H9 (cell line): ENCODE measurements around the gene ATP13A4. TPM values are rescaled to one million over a fixed set of nuclear protein-coding genes. Genes with fewer than 3 reads are reported as not detected.

ENCODE experiments used
- DNase-seq: peaks from one replicate; pipeline ENCODE4 v3.0.0-alpha.2; 2017
- H2AFZ ChIP-seq: one replicate; pipeline ENCODE4 v1.6.1; 2013; ENCODE audit warnings: mild to moderate bottlenecking, low read length, control low read depth, moderate library complexity
- H2AK5ac ChIP-seq: 2 replicates; pipeline ENCODE4 v1.6.1; 2013; ENCODE audit warnings: low read length, control low read depth, mixed read lengths; ENCODE audit not compliant: insufficient read length
- H2BK120ac ChIP-seq: one replicate; pipeline ENCODE4 v1.6.1; 2013; ENCODE audit warnings: low read depth, mild to moderate bottlenecking, low read length, control low read depth, inconsistent platforms; ENCODE audit not compliant: poor library complexity, severe bottlenecking
- H2BK12ac ChIP-seq: 2 replicates; pipeline ENCODE4 v1.6.1; 2013; ENCODE audit warnings: low read length, control low read depth, mixed read lengths, low read depth; ENCODE audit not compliant: insufficient read length
- H2BK15ac ChIP-seq: 2 replicates; pipeline ENCODE4 v1.6.1; 2013; ENCODE audit warnings: low read depth, low read length, control low read depth
- H2BK20ac ChIP-seq: one replicate; pipeline ENCODE4 v1.6.1; 2013; ENCODE audit warnings: low read depth, mild to moderate bottlenecking, low read length, control low read depth, inconsistent platforms; ENCODE audit not compliant: poor library complexity, severe bottlenecking
- H2BK5ac ChIP-seq: 2 replicates; pipeline ENCODE4 v1.6.1; 2013; ENCODE audit warnings: low read length, control low read depth, mixed read lengths; ENCODE audit not compliant: insufficient read length
- H3K14ac ChIP-seq: 2 replicates; pipeline ENCODE4 v1.6.1; 2013; ENCODE audit warnings: low read length, control low read depth; ENCODE audit not compliant: insufficient read depth
- H3K18ac ChIP-seq: 2 replicates; pipeline ENCODE4 v1.6.1; 2013; ENCODE audit warnings: low read depth, mild to moderate bottlenecking, mixed read lengths, low read length, control low read depth; ENCODE audit not compliant: insufficient read length
- H3K23ac ChIP-seq: 2 replicates; pipeline ENCODE4 v1.6.1; 2013; ENCODE audit warnings: low read length, control low read depth, mixed read lengths, low read depth; ENCODE audit not compliant: insufficient read length
- H3K23me2 ChIP-seq: 2 replicates; pipeline ENCODE4 v1.6.1; 2013; ENCODE audit warnings: low read depth, mild to moderate bottlenecking, mixed read lengths, low read length, control low read depth; ENCODE audit not compliant: insufficient read length, poor library complexity, severe bottlenecking
- H3K27ac ChIP-seq: 2 replicates; pipeline ENCODE4 v1.5.1; 2013; ENCODE audit warnings: low read length, control low read depth, mixed read lengths, low read depth; ENCODE audit not compliant: insufficient read length
- H3K27me3 ChIP-seq: 2 replicates; pipeline ENCODE4 v1.6.1; 2013; ENCODE audit warnings: low read length, control low read depth, inconsistent platforms; ENCODE audit not compliant: insufficient read depth
- H3K4ac ChIP-seq: 2 replicates; pipeline ENCODE4 v1.6.1; 2013; ENCODE audit warnings: low read depth, mild to moderate bottlenecking, control low read depth, inconsistent platforms, low read length, moderate library complexity
- H3K4me1 ChIP-seq: 2 replicates; pipeline ENCODE4 v1.6.1; 2013; ENCODE audit warnings: low read length, control low read depth, inconsistent platforms; ENCODE audit not compliant: insufficient read depth
- H3K4me2 ChIP-seq: 2 replicates; pipeline ENCODE4 v1.6.1; 2013; ENCODE audit warnings: low read length, control low read depth, mixed read lengths; ENCODE audit not compliant: insufficient read length, insufficient read depth
- H3K56ac ChIP-seq: 2 replicates; pipeline ENCODE4 v1.6.1; 2013; ENCODE audit warnings: low read depth, mild to moderate bottlenecking, mixed read lengths, low read length, control low read depth; ENCODE audit not compliant: insufficient read length
- H3K79me1 ChIP-seq: 2 replicates; pipeline ENCODE4 v1.6.1; 2013; ENCODE audit warnings: low read depth, mild to moderate bottlenecking, moderate library complexity, low read length, control low read depth, inconsistent platforms; ENCODE audit not compliant: insufficient read depth, poor library complexity, severe bottlenecking
- H3K79me2 ChIP-seq: 2 replicates; pipeline ENCODE4 v1.6.1; 2013; ENCODE audit warnings: low read length, control low read depth, inconsistent platforms; ENCODE audit not compliant: insufficient read depth
- H3K9ac ChIP-seq: 2 replicates; pipeline ENCODE4 v1.6.1; 2013; ENCODE audit warnings: low read length, control low read depth, mixed read lengths; ENCODE audit not compliant: insufficient read length; ENCODE audit errors: extremely low read depth
- H3K9me3 ChIP-seq: one replicate; pipeline ENCODE4 v1.6.1; 2013; ENCODE audit warnings: low read depth, low read length, inconsistent platforms; ENCODE audit not compliant: control insufficient read depth
- H3T11ph ChIP-seq: one replicate; pipeline ENCODE4 v1.6.1; 2013; ENCODE audit warnings: mild to moderate bottlenecking, low read length, control low read depth, inconsistent platforms
- H4K20me1 ChIP-seq: one replicate; pipeline ENCODE4 v1.6.1; 2013; ENCODE audit not compliant: control insufficient read depth, insufficient read length, insufficient read depth
- H4K5ac ChIP-seq: 2 replicates; pipeline ENCODE4 v1.6.1; 2013; ENCODE audit warnings: low read depth, mild to moderate bottlenecking, mixed read lengths, low read length, control low read depth; ENCODE audit not compliant: insufficient read length
- H4K8ac ChIP-seq: replicated peaks from 2 replicates; pipeline ENCODE4 v1.6.1; 2013; ENCODE audit warnings: low read length, control low read depth, mixed read lengths, low read depth; ENCODE audit not compliant: insufficient read length
- H4K91ac ChIP-seq: 2 replicates; pipeline ENCODE4 v1.6.1; 2013; ENCODE audit warnings: low read depth, mild to moderate bottlenecking, moderate library complexity, mixed read lengths, low read length, control low read depth; ENCODE audit not compliant: insufficient read length
- H3K27ac Mint-ChIP-seq, 3 experiments: 2 replicates in 2 of 3; 3 replicates in 1 of 3; pipeline ENCODE4 v1.8.0; 2020 to 2021; ENCODE audit warnings: mixed read lengths in 3 of 3, mild to moderate bottlenecking in 1 of 3, moderate library complexity in 1 of 3
- H3K27me3 Mint-ChIP-seq: 2 replicates; pipeline ENCODE4 v1.8.0; 2021; ENCODE audit warnings: low read depth, mild to moderate bottlenecking, moderate library complexity, mixed read lengths
- H3K36me3 Mint-ChIP-seq, 3 experiments: 2 replicates in 2 of 3; 3 replicates in 1 of 3; pipeline ENCODE4 v1.8.0; 2020 to 2021; ENCODE audit warnings: low read depth in 3 of 3, mixed read lengths in 3 of 3; ENCODE audit not compliant: insufficient read depth in 1 of 3
- H3K4me1 Mint-ChIP-seq, 2 experiments: 2 replicates each; pipeline ENCODE4 v1.8.0; 2020; ENCODE audit warnings: mixed read lengths in 2 of 2
- H3K4me3 Mint-ChIP-seq, 2 experiments: 2 replicates in 1 of 2; 3 replicates in 1 of 2; pipeline ENCODE4 v1.8.0; 2020 to 2021; ENCODE audit warnings: mild to moderate bottlenecking in 2 of 2, mixed read lengths in 2 of 2, moderate library complexity in 1 of 2
- H3K9me3 Mint-ChIP-seq, 2 experiments: 2 replicates in 1 of 2; 3 replicates in 1 of 2; pipeline ENCODE4 v1.8.0; 2020; ENCODE audit warnings: mild to moderate bottlenecking in 2 of 2, mixed read lengths in 2 of 2, moderate library complexity in 1 of 2
- WGBS: extraction: QIAGEN DNeasy Blood & Tissue Kit; methylation state at CpG from one replicate; pipeline ENCODE4 v1.1.7; 2013; ENCODE audit warnings: missing lambda C conversion rate, low lambda C conversion rate, mixed read lengths; ENCODE audit not compliant: insufficient read length; ENCODE audit errors: extremely low coverage; 5-methylcytosine and 5-hydroxymethylcytosine counted together
- total RNA-seq: library from RNA; stranded (reverse); gene quantifications from 2 replicates; pipeline ENCODE4 v1.2.1, GENCODE V29; 2021
- TF ChIP-seq, protein P1 (sequence below): fragments of 200-600 bp; sonication (generic); conservative IDR thresholded peaks from 3 replicates; pipeline ENCODE4 v1.8.0; 2021; ENCODE audit warnings: antibody characterized with exemption, mild to moderate bottlenecking

The ATP13A4 gene
- total RNA-seq, 1 experiment from 2014 or later, result 0.13 TPM

GRCh38 chr3:193574488-193575070 is 19.9 kb upstream of the ATP13A4 start:
- H3K4me2 ChIP-seq, result no peak overlapping the region
- H2BK5ac ChIP-seq, result no peak overlapping the region
- no peak overlapping the region for H4K8ac ChIP-seq
- TF ChIP-seq, protein P1, sequence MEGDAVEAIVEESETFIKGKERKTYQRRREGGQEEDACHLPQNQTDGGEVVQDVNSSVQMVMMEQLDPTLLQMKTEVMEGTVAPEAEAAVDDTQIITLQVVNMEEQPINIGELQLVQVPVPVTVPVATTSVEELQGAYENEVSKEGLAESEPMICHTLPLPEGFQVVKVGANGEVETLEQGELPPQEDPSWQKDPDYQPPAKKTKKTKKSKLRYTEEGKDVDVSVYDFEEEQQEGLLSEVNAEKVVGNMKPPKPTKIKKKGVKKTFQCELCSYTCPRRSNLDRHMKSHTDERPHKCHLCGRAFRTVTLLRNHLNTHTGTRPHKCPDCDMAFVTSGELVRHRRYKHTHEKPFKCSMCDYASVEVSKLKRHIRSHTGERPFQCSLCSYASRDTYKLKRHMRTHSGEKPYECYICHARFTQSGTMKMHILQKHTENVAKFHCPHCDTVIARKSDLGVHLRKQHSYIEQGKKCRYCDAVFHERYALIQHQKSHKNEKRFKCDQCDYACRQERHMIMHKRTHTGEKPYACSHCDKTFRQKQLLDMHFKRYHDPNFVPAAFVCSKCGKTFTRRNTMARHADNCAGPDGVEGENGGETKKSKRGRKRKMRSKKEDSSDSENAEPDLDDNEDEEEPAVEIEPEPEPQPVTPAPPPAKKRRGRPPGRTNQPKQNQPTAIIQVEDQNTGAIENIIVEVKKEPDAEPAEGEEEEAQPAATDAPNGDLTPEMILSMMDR, result no peak
- H3K27me3 ChIP-seq, result no peaks in the 10 kb centered on the region
- no peak overlapping the region for H2AK5ac ChIP-seq
- H2BK15ac ChIP-seq, result no peak overlapping the region
- no peaks in the 10 kb centered on the region for H3K9me3 ChIP-seq
- H2AFZ ChIP-seq, result no peak overlapping the region
- H3K27ac Mint-ChIP-seq, result no peak overlapping the region; a peak in 1 of 7 replicates
- H3K27me3 Mint-ChIP-seq, result no peaks in the 10 kb centered on the region
- WGBS, result no CpG with 5 or more reads among the region's 2 CpGs
- no peak overlapping the region for H3T11ph ChIP-seq
- peaks cover 18 to 24% of the 10 kb centered on the region in 2 experiments for H3K4me1 Mint-ChIP-seq
- no peaks in the 10 kb centered on the region for H3K36me3 Mint-ChIP-seq
- H4K91ac ChIP-seq, result no peak overlapping the region
- no peak overlapping the region for H2BK120ac ChIP-seq
- H3K56ac ChIP-seq, result no peak overlapping the region
- H3K79me2 ChIP-seq, result no peaks in the 10 kb centered on the region
- no peak overlapping the region for H3K9ac ChIP-seq
- no peaks in the 10 kb centered on the region for H3K23me2 ChIP-seq
- no peak overlapping the region for H2BK12ac ChIP-seq
- no peak overlapping the region for H3K23ac ChIP-seq
- no peaks in the 10 kb centered on the region for H3K79me1 ChIP-seq
- H3K4ac ChIP-seq, result no peak overlapping the region
- no peak for DNase-seq
- H3K18ac ChIP-seq, result no peak overlapping the region
- no peaks in the 10 kb centered on the region for H4K20me1 ChIP-seq
- H2BK20ac ChIP-seq, result no peak overlapping the region
- peaks cover 2% of the 10 kb centered on the region for H3K4me1 ChIP-seq
- no peak overlapping the region for H3K14ac ChIP-seq
- no peaks in the 10 kb centered on the region for H3K9me3 Mint-ChIP-seq
- H3K27ac ChIP-seq, result no peak overlapping the region
- no peak overlapping the region for H3K4me3 Mint-ChIP-seq
- no peak overlapping the region for H4K5ac ChIP-seq
